ENCODE results near the gene NRROS. TPM values are rescaled to one million over a fixed set of nuclear protein-coding genes. Genes with fewer than 3 reads are reported as not detected.

The NRROS gene
- total and polyA plus RNA-seq, 10 of the 15 experiments (the other 5 are each of a cell fraction or from before 2014, with no cell fraction given), result 0.35 to 42.2 (median 12.6) TPM

DNA sequence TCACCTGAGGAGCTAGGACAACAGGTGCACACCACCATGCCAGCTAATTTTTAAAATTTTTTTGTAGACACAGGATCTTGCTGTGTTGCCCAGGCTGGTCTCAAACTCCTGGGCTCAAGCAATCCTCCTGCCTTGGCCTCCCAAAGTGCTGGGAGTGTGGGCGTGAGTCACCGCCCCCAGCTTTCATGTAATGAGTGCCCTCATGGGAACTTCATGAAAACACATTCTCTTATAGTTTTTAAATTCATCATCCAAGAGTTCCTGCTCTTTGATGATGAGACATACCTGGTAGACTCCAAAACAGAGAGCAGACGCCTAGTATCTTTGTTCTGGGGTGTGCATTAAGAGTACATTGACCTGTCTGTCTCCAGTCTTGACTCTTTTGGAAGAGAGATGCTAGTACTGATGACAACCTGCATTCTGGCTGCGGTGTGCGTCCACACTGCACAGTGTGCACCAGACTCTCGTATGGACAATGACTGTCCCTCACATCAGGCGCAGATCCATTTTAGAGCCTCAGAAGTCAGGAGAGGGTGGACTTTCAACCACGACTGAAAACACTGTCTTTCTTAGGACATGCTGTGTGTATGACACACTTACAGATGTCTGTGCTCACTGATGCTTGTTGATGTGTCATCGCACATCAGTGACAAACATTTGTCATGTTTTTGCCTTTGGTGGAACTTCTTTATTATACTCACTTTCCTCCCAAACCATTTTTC, 2.0 kb downstream of the NRROS start (continued):
- TF ChIP-seq MEF2B (IDR thresholded peaks at IDR 0.05; ENCODE audit: partially characterized antibody, poor library complexity, severe bottlenecking) (no peak), HDAC6 (IDR thresholded peaks at IDR 0.05; ENCODE audit: unreplicated experiment) (peak; percentile 36), KLF5 (IDR thresholded peaks at IDR 0.05; ENCODE audit: partially characterized antibody) (no peak), TCF7 (IDR thresholded peaks at IDR 0.05; ENCODE audit: borderline replicate concordance) (no peak; the same call in 1 of the 2 replicates), TCF12 (IDR thresholded peaks at IDR 0.05; ENCODE audit: low read depth, low read length) (no peak), IKZF1 (conservative IDR thresholded peaks at IDR 0.05) (peak; percentile 34), NR2C1 (IDR thresholded peaks at IDR 0.05) (no peak), IKZF2 (IDR thresholded peaks at IDR 0.05) (peak in 1 of 2 experiments; percentile 22; a peak in 1 of 4 replicates), POLR2A (IDR thresholded peaks at IDR 0.05; ENCODE audit: low read depth, low read length) (peak; percentile 51), IRF4 (IDR thresholded peaks at IDR 0.05; ENCODE audit: low read depth, low read length) (peak; percentile 20; the same call in 1 of the 2 replicates), TCF3 (IDR thresholded peaks at IDR 0.05; ENCODE audit: borderline replicate concordance, insufficient read depth, low read depth, low read length) (no peak), ZZZ3 (IDR thresholded peaks at IDR 0.05; ENCODE audit: control insufficient read depth, insufficient read length, low read depth) (no peak), WRNIP1 (IDR thresholded peaks at IDR 0.05; ENCODE audit: borderline replicate concordance, low read depth, low read length) (no peak), RB1 (IDR thresholded peaks at IDR 0.05; ENCODE audit: borderline replicate concordance) (no peak)
- TF ChIP-seq, protein P1, sequence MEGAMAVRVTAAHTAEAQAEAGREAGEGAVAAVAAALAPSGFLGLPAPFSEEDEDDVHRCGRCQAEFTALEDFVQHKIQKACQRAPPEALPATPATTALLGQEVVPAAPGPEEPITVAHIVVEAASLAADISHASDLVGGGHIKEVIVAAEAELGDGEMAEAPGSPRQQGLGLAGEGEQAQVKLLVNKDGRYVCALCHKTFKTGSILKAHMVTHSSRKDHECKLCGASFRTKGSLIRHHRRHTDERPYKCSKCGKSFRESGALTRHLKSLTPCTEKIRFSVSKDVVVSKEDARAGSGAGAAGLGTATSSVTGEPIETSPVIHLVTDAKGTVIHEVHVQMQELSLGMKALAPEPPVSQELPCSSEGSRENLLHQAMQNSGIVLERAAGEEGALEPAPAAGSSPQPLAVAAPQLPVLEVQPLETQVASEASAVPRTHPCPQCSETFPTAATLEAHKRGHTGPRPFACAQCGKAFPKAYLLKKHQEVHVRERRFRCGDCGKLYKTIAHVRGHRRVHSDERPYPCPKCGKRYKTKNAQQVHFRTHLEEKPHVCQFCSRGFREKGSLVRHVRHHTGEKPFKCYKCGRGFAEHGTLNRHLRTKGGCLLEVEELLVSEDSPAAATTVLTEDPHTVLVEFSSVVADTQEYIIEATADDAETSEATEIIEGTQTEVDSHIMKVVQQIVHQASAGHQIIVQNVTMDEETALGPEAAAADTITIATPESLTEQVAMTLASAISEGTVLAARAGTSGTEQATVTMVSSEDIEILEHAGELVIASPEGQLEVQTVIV (IDR thresholded peaks at IDR 0.05; ENCODE audit: borderline replicate concordance, partially characterized antibody), result no peak
- TF ChIP-seq, protein P2, sequence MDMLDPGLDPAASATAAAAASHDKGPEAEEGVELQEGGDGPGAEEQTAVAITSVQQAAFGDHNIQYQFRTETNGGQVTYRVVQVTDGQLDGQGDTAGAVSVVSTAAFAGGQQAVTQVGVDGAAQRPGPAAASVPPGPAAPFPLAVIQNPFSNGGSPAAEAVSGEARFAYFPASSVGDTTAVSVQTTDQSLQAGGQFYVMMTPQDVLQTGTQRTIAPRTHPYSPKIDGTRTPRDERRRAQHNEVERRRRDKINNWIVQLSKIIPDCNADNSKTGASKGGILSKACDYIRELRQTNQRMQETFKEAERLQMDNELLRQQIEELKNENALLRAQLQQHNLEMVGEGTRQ (IDR thresholded peaks at IDR 0.05; ENCODE audit: borderline replicate concordance, low read depth, low read length), result no peak
- TF ChIP-seq, protein P3, sequence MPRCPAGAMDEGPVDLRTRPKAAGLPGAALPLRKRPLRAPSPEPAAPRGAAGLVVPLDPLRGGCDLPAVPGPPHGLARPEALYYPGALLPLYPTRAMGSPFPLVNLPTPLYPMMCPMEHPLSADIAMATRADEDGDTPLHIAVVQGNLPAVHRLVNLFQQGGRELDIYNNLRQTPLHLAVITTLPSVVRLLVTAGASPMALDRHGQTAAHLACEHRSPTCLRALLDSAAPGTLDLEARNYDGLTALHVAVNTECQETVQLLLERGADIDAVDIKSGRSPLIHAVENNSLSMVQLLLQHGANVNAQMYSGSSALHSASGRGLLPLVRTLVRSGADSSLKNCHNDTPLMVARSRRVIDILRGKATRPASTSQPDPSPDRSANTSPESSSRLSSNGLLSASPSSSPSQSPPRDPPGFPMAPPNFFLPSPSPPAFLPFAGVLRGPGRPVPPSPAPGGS (IDR thresholded peaks at IDR 0.05; ENCODE audit: borderline replicate concordance, insufficient read depth, low read depth, low read length, poor library complexity, severe bottlenecking), result peak; percentile 37
- TF ChIP-seq, protein P4, sequence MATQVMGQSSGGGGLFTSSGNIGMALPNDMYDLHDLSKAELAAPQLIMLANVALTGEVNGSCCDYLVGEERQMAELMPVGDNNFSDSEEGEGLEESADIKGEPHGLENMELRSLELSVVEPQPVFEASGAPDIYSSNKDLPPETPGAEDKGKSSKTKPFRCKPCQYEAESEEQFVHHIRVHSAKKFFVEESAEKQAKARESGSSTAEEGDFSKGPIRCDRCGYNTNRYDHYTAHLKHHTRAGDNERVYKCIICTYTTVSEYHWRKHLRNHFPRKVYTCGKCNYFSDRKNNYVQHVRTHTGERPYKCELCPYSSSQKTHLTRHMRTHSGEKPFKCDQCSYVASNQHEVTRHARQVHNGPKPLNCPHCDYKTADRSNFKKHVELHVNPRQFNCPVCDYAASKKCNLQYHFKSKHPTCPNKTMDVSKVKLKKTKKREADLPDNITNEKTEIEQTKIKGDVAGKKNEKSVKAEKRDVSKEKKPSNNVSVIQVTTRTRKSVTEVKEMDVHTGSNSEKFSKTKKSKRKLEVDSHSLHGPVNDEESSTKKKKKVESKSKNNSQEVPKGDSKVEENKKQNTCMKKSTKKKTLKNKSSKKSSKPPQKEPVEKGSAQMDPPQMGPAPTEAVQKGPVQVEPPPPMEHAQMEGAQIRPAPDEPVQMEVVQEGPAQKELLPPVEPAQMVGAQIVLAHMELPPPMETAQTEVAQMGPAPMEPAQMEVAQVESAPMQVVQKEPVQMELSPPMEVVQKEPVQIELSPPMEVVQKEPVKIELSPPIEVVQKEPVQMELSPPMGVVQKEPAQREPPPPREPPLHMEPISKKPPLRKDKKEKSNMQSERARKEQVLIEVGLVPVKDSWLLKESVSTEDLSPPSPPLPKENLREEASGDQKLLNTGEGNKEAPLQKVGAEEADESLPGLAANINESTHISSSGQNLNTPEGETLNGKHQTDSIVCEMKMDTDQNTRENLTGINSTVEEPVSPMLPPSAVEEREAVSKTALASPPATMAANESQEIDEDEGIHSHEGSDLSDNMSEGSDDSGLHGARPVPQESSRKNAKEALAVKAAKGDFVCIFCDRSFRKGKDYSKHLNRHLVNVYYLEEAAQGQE (IDR thresholded peaks at IDR 0.05; ENCODE audit: low read depth, low read length), result no peak
- TF ChIP-seq, protein P5, sequence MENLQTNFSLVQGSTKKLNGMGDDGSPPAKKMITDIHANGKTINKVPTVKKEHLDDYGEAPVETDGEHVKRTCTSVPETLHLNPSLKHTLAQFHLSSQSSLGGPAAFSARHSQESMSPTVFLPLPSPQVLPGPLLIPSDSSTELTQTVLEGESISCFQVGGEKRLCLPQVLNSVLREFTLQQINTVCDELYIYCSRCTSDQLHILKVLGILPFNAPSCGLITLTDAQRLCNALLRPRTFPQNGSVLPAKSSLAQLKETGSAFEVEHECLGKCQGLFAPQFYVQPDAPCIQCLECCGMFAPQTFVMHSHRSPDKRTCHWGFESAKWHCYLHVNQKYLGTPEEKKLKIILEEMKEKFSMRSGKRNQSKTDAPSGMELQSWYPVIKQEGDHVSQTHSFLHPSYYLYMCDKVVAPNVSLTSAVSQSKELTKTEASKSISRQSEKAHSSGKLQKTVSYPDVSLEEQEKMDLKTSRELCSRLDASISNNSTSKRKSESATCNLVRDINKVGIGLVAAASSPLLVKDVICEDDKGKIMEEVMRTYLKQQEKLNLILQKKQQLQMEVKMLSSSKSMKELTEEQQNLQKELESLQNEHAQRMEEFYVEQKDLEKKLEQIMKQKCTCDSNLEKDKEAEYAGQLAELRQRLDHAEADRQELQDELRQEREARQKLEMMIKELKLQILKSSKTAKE (IDR thresholded peaks at IDR 0.05; ENCODE audit: low read depth, poor library complexity, severe bottlenecking), result no peak

Measured in GM12878 (cell line).